HCT116 (cell line): ENCODE data around the gene SPTBN4. TPM values are rescaled to one million over a fixed set of nuclear protein-coding genes. Genes with fewer than 3 reads are reported as not detected.
"Not testable (repeated sequence)": the region's sequence is repeated elsewhere in the genome, so short reads cannot be mapped to it uniquely, and the experiment has no call there.

ENCODE experiments used
- ATAC-seq: fragments of 200-7000 bp; cut with Tn5 transposase; 2 replicates; pipeline ENCODE4 v1.9.1; 2020; ENCODE audit warnings: mild to moderate bottlenecking, moderate library complexity
- BruUV-seq: library from RNA; stranded (reverse); fragments of 400-500 nt; replicated peaks from 2 replicates; lab custom pipeline; 2021; lab: Mats Ljungman, UMichigan
- CTCF ChIA-PET: fragments of 300-600 bp; sonication (Branson Sonifier 250); formaldehyde crosslinking; loops from one replicate; lab custom pipeline; 2021; ENCODE audit warnings: antibody characterized with exemption; lab: Charles Lee
- POLR2A ChIA-PET: fragments of 300-600, 350-600 bp; sonication (Branson Sonifier 250); formaldehyde crosslinking; loops from one replicate; lab custom pipeline; 2021; ENCODE audit warnings: antibody characterized with exemption; lab: Charles Lee
- RAD21 ChIA-PET, 2 experiments: fragments of 300-600 bp; sonication (Branson Sonifier 250); formaldehyde crosslinking; loops; one replicate each; lab custom pipeline; 2023; ENCODE audit warnings: low total read pairs in 2 of 2; ENCODE audit not compliant: uncharacterized antibody in 2 of 2, unreplicated experiment in 2 of 2, low non-redundant PET in 1 of 2; lab: Charles Lee
- DNase-seq: peaks from one replicate; pipeline ENCODE4 v3.0.0-alpha.2; 2010; ENCODE audit warnings: low read depth, low spot score
- H2AFZ ChIP-seq: fragments of 200-600 bp; shearing (Covaris generic), sonication (generic); 2 replicates; pipeline ENCODE4 v1.6.1; 2017; ENCODE audit warnings: low read depth, mixed run types, mixed read lengths, antibody characterized with exemption, low read length; ENCODE audit not compliant: poor library complexity, severe bottlenecking
- H3K27ac ChIP-seq: 2 replicates; pipeline ENCODE4 v1.5.1; 2012; ENCODE audit warnings: low read depth, low read length
- H3K27me3 ChIP-seq: fragments of 200-600 bp; sonication (generic); 2 replicates; pipeline ENCODE4 v1.6.1; 2016; ENCODE audit warnings: mixed run types, low read length, mixed read lengths; ENCODE audit not compliant: insufficient read depth
- H3K36me3 ChIP-seq, 2 experiments: fragments of 200-500 bp in 1 of 2; fragments of 200-600 bp in 1 of 2; sonication (Bioruptor generic) in 1 of 2; sonication (generic) in 1 of 2; 2 replicates each; pipeline versions ENCODE4 v1.5.1 to v1.6.1; 2014 to 2016; ENCODE audit warnings: low read length in 2 of 2, inconsistent platforms in 1 of 2, mixed read lengths in 1 of 2, mixed run types in 1 of 2; ENCODE audit not compliant: insufficient read depth in 2 of 2, control insufficient read depth in 1 of 2
- H3K4me1 ChIP-seq, 2 experiments: fragments of 200-600 bp in 1 of 2; sonication (generic) in 1 of 2; 2 replicates each; pipeline versions ENCODE4 v1.5.1 to v1.6.1; 2012 to 2017; ENCODE audit warnings: low read length in 2 of 2, inconsistent platforms in 1 of 2, mild to moderate bottlenecking in 1 of 2, mixed read lengths in 1 of 2, mixed run types in 1 of 2, moderate library complexity in 1 of 2; ENCODE audit not compliant: insufficient read depth in 2 of 2, control insufficient read depth in 1 of 2
- H3K4me2 ChIP-seq: fragments of 200-600 bp; sonication (generic); 2 replicates; pipeline ENCODE4 v1.6.1; 2017; ENCODE audit warnings: mixed run types, low read length, mixed read lengths
- H3K4me3 ChIP-seq, 2 experiments: fragments of 200-600 bp in 1 of 2; sonication (generic) in 1 of 2; replicated peaks in 1 of 2; 2 replicates each; pipeline ENCODE4 v1.5.1; 2011 to 2016; ENCODE audit warnings: low read length in 2 of 2, control low read depth in 1 of 2, low read depth in 1 of 2, mild to moderate bottlenecking in 1 of 2, mixed read lengths in 1 of 2, mixed run types in 1 of 2
- H3K79me2 ChIP-seq: fragments of 200-600 bp; sonication (generic); 2 replicates; pipeline ENCODE4 v1.6.1; 2017; ENCODE audit warnings: mild to moderate bottlenecking, mixed run types, low read length, moderate library complexity, mixed read lengths; ENCODE audit not compliant: insufficient read depth
- H3K9ac ChIP-seq: fragments of 200-600 bp; sonication (generic); 2 replicates; pipeline ENCODE4 v1.6.1; 2016; ENCODE audit warnings: low read length, mixed read lengths
- H3K9me2 ChIP-seq: fragments of 200-600 bp; sonication (generic), shearing (Covaris generic); 2 replicates; pipeline ENCODE4 v1.6.1; 2017; ENCODE audit warnings: mixed run types, mild to moderate bottlenecking, moderate library complexity; ENCODE audit not compliant: insufficient read depth
- H3K9me3 ChIP-seq, 2 experiments: fragments of 200-500 bp in 1 of 2; fragments of 200-600 bp in 1 of 2; sonication (Bioruptor generic) in 1 of 2; sonication (generic) in 1 of 2; 2 replicates each; pipeline ENCODE4 v1.6.1; 2014 to 2017; ENCODE audit warnings: low read length in 2 of 2, mixed read lengths in 2 of 2, inconsistent platforms in 1 of 2, low read depth in 1 of 2, mild to moderate bottlenecking in 1 of 2, mixed run types in 1 of 2, moderate library complexity in 1 of 2; ENCODE audit not compliant: control insufficient read depth in 1 of 2, insufficient read depth in 1 of 2
- H4K20me1 ChIP-seq: fragments of 200-600 bp; sonication (generic), shearing (Covaris generic); 2 replicates; pipeline ENCODE4 v1.6.1; 2017; ENCODE audit warnings: mixed run types, mild to moderate bottlenecking, moderate library complexity; ENCODE audit not compliant: insufficient read depth
- CEBPB ChIP-seq: IDR thresholded peaks from 2 replicates; pipeline ENCODE4 v1.6.1; 2012; ENCODE audit warnings: low read depth
- EGR1 ChIP-seq: IDR thresholded peaks from 2 replicates; pipeline ENCODE4 v1.6.1; 2012; ENCODE audit warnings: low read depth
- ELF1 ChIP-seq: IDR thresholded peaks from 2 replicates; pipeline ENCODE4 v1.6.1; 2012; ENCODE audit warnings: low read depth, borderline replicate concordance
- EZH2 ChIP-seq: fragments of 200-600 bp; sonication (generic); IDR thresholded peaks from 2 replicates; pipeline ENCODE4 v1.6.1; 2017; ENCODE audit warnings: antibody characterized with exemption, mixed run types
- EZH2phosphoT487 ChIP-seq: fragments of 200-600 bp; IDR thresholded peaks from 2 replicates; pipeline ENCODE4 v1.6.1; 2018; ENCODE audit warnings: antibody characterized with exemption, borderline replicate concordance
- JUND ChIP-seq: IDR thresholded peaks from 2 replicates; pipeline ENCODE4 v1.6.1; 2012
- MAX ChIP-seq: IDR thresholded peaks from 2 replicates; pipeline ENCODE4 v1.6.1; 2012
- POLR2A ChIP-seq: IDR thresholded peaks from 2 replicates; pipeline ENCODE4 v1.7.0; 2011; ENCODE audit warnings: borderline replicate concordance; ENCODE audit not compliant: insufficient read depth, insufficient read length; ENCODE audit errors: extremely low read depth
- SIN3A ChIP-seq: IDR thresholded peaks from 2 replicates; pipeline ENCODE4 v1.6.1; 2012; ENCODE audit warnings: low read depth
- SP1 ChIP-seq: IDR thresholded peaks from 2 replicates; pipeline ENCODE4 v1.6.1; 2012; ENCODE audit warnings: low read depth
- SRF ChIP-seq: IDR thresholded peaks from 2 replicates; pipeline ENCODE4 v1.6.1; 2012; ENCODE audit warnings: low read depth
- ZBTB33 ChIP-seq: IDR thresholded peaks from 2 replicates; pipeline ENCODE4 v1.6.1; 2011; ENCODE audit warnings: mild to moderate bottlenecking, low read length, moderate library complexity; ENCODE audit not compliant: insufficient replicate concordance; ENCODE audit errors: extremely low read depth
- ZFX ChIP-seq: fragments of 450-650 bp; IDR thresholded peaks from 2 replicates; pipeline ENCODE4 v1.6.1; 2017
- intact Hi-C: fragments of 100-400 bp; cut with micrococcal nuclease; formaldehyde crosslinking; loops from 2 replicates; pipeline ENCODE4 v1.10.0; 2022
- total RNA-seq: library from RNA; stranded (reverse); gene quantifications from one replicate; pipeline ENCODE4 v1.2.1, GENCODE V29; 2021; ENCODE audit not compliant: unreplicated experiment
- TF ChIP-seq, protein P1 (sequence below): IDR thresholded peaks from 2 replicates; pipeline ENCODE4 v1.6.1; 2012; ENCODE audit warnings: low read depth
- TF ChIP-seq, protein P2 (sequence below): IDR thresholded peaks from 2 replicates; pipeline ENCODE4 v1.6.1; 2012

SPTBN4 gene
- total RNA-seq, 1 experiment from 2014 or later, result 4.6 TPM

DNA sequence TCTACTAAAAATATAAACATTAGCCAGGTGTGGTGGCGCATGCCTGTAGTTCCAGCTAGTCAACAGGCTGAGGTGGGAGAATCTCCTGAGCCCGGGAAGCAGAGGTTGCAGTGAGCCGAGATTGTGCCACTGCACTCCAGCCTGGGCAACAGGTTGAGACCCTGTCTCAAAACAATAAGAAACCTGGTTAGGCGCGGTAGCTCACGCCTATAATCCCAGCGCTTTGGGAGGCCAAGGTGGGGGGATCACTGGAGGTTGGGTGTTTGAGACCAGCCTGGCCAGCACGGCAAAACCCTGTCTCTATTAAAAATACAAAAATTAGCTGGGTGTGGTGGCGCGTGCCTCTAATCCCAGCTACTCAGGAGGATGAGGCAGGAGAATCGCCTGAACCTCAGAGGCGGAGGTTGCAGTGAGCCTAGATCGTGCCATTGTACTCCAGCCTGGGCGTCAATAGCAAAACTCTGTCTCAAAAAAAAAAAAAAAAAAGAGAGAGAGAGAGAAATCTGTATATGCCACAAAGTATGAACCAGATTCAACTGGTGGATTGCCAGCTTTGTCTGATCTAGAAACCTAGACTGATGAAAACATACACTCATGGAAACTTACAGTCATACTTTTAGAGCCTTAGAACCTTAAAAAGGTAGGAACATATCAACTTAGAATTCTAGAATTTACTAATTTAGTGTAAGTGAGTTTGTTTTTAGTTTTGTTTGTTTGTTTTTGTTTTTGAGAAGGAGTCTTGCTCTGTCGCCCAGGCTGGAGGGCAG, 9.3 kb downstream of the SPTBN4 start:
- H3K9ac ChIP-seq, H4K20me1 ChIP-seq, RAD21 ChIA-PET, DNase-seq, H3K9me3 ChIP-seq, H3K27ac ChIP-seq, H3K9me2 ChIP-seq, H3K4me1 ChIP-seq, H3K27me3 ChIP-seq, BruUV-seq, H3K79me2 ChIP-seq, intact Hi-C loops, ATAC-seq, H3K36me3 ChIP-seq, H3K4me3 ChIP-seq: not testable (repeated sequence)
- 0 out of 2 replicates have a peak overlapping the region, but pooled peaks have one; percentile 12 for H3K4me2 ChIP-seq
- ChIA-PET CTCF (interaction anchor here (1.3 to 2.0 kb wide), 3 partner anchors 10 to 12 kb away, joined by 3 to 4 read pairs (median 4); partner anchors contain the start of gene BLVRB), POLR2A (interaction anchor here (2.0 kb wide), 1 partner anchor 10 kb away, joined by 6 read pairs; the partner anchor contains the start of gene BLVRB)
- H2AFZ ChIP-seq, result peak overlapping the region; percentile 78

DNA sequence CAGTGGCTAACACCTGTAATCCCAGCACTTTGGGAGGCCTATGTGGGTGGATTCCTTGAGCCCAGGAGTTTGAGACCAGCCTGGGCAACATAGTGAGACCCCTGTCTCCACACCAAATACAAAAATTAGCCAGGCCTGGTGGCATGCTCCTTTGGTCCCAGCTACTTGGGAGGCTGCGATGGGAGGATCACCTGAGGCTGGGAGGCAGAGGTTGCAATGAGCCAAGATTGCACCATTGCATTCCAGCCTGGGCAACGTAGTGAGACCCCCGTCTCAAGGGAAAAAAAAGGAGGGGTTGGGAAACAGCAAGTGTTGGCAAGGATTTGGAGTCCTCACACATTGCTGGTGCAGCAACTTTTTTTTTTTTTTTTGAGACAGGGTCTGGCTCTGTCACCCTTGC, 19.2 kb downstream of the SPTBN4 start:
- Histone ChIP-seq H4K20me1 (no peaks in the 10 kb centered on the region), H3K79me2 (no peaks in the 10 kb centered on the region), H3K4me2 (no peak overlapping the region), H3K9me3 (no peaks in the 10 kb centered on the region), H3K27me3 (no peaks in the 10 kb centered on the region), H3K9me2 (no peaks in the 10 kb centered on the region), H2AFZ (no peak overlapping the region), H3K4me3 (no peak overlapping the region), H3K36me3 (no peaks in the 10 kb centered on the region), H3K4me1 (peaks cover 9 to 13% of the 10 kb centered on the region in 2 experiments), H3K27ac (no peak overlapping the region), H3K9ac (no peak overlapping the region)
- intact Hi-C loops, result no loop called here
- no peak for DNase-seq
- ChIA-PET RAD21 (no interaction called here), CTCF (no interaction called here), POLR2A (no interaction called here)
- ATAC-seq, result no peak
- no TSS peak for BruUV-seq
- no peak for TF ChIP-seq EZH2phosphoT487
- no peak for TF ChIP-seq POLR2A
- no peak for TF ChIP-seq ELF1
- TF ChIP-seq MAX, result no peak
- TF ChIP-seq, protein P1, sequence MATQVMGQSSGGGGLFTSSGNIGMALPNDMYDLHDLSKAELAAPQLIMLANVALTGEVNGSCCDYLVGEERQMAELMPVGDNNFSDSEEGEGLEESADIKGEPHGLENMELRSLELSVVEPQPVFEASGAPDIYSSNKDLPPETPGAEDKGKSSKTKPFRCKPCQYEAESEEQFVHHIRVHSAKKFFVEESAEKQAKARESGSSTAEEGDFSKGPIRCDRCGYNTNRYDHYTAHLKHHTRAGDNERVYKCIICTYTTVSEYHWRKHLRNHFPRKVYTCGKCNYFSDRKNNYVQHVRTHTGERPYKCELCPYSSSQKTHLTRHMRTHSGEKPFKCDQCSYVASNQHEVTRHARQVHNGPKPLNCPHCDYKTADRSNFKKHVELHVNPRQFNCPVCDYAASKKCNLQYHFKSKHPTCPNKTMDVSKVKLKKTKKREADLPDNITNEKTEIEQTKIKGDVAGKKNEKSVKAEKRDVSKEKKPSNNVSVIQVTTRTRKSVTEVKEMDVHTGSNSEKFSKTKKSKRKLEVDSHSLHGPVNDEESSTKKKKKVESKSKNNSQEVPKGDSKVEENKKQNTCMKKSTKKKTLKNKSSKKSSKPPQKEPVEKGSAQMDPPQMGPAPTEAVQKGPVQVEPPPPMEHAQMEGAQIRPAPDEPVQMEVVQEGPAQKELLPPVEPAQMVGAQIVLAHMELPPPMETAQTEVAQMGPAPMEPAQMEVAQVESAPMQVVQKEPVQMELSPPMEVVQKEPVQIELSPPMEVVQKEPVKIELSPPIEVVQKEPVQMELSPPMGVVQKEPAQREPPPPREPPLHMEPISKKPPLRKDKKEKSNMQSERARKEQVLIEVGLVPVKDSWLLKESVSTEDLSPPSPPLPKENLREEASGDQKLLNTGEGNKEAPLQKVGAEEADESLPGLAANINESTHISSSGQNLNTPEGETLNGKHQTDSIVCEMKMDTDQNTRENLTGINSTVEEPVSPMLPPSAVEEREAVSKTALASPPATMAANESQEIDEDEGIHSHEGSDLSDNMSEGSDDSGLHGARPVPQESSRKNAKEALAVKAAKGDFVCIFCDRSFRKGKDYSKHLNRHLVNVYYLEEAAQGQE, result no peak
- no peak for TF ChIP-seq SIN3A
- no peak for TF ChIP-seq SRF
- TF ChIP-seq EZH2, result no peak
- TF ChIP-seq SP1, result no peak
- TF ChIP-seq EGR1, result no peak
- TF ChIP-seq ZFX, result no peak
- TF ChIP-seq CEBPB, result no peak
- TF ChIP-seq ZBTB33, result no peak
- TF ChIP-seq, protein P2, sequence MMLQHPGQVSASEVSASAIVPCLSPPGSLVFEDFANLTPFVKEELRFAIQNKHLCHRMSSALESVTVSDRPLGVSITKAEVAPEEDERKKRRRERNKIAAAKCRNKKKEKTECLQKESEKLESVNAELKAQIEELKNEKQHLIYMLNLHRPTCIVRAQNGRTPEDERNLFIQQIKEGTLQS, result no peak
- TF ChIP-seq JUND, result no peak
